H1 (cell line): ENCODE measurements around the gene ANAPC10. TPM values are rescaled to one million over a fixed set of nuclear protein-coding genes. Genes with fewer than 3 reads are reported as not detected.

Experiments used
- CTCF ChIA-PET: fragments of 300-600 bp; sonication (Branson Sonifier 250); formaldehyde crosslinking; loops from one replicate; lab custom pipeline; 2021; ENCODE audit not compliant: partially characterized antibody; lab: Charles Lee
- POLR2A ChIA-PET: fragments of 300-600 bp; sonication (Branson Sonifier 250); formaldehyde crosslinking; loops from one replicate; lab custom pipeline; 2021; ENCODE audit warnings: inconsistent platforms; ENCODE audit not compliant: partially characterized antibody; lab: Charles Lee
- DNase-seq, 2 experiments: peaks; one replicate each; pipeline versions ENCODE4 v3.0.0 to v3.0.0-alpha.2; 2010 to 2022; ENCODE audit warnings: low spot score in 2 of 2, low read depth in 1 of 2, mixed read lengths in 1 of 2
- FAIRE-seq: peaks from 2 replicates; lab custom pipeline; 2011; peaks lifted over from hg19 to GRCh38; lab: Jason Lieb, UNC
- H2AFZ ChIP-seq: 2 replicates; pipeline ENCODE4 v1.8.1; 2012; ENCODE audit warnings: low read length, inconsistent platforms
- H2AK5ac ChIP-seq: 2 replicates; pipeline ENCODE4 v1.6.1; 2013; ENCODE audit warnings: low read depth, low read length
- H2BK120ac ChIP-seq: replicated peaks from 2 replicates; pipeline ENCODE3; 2013; ENCODE audit warnings: low read depth, low read length, inconsistent platforms
- H2BK12ac ChIP-seq: 2 replicates; pipeline ENCODE4 v1.6.1; 2013; ENCODE audit warnings: low read depth, low read length
- H2BK15ac ChIP-seq: 2 replicates; pipeline ENCODE4 v1.6.1; 2013; ENCODE audit warnings: low read length
- H2BK20ac ChIP-seq: 2 replicates; pipeline ENCODE4 v1.6.1; 2013; ENCODE audit warnings: low read length
- H2BK5ac ChIP-seq: 2 replicates; pipeline ENCODE4 v1.6.1; 2013; ENCODE audit warnings: low read depth, low read length
- H3K14ac ChIP-seq: 2 replicates; pipeline ENCODE4 v1.6.1; 2013; ENCODE audit warnings: inconsistent platforms; ENCODE audit not compliant: insufficient read length
- H3K18ac ChIP-seq: 2 replicates; pipeline ENCODE4 v1.6.1; 2013; ENCODE audit warnings: low read length; ENCODE audit errors: extremely low read depth
- H3K23ac ChIP-seq: 2 replicates; pipeline ENCODE4 v1.6.1; 2013; ENCODE audit warnings: inconsistent platforms; ENCODE audit not compliant: insufficient read length
- H3K23me2 ChIP-seq: 2 replicates; pipeline ENCODE4 v1.6.1; 2013; ENCODE audit warnings: low read depth, low read length
- H3K27ac ChIP-seq: 2 replicates; pipeline ENCODE4 v1.6.1; 2011; ENCODE audit warnings: low read depth, low read length, inconsistent platforms
- H3K27me3 ChIP-seq, 4 experiments: replicated peaks in 1 of 4; 1 replicate in 1 of 4; 2 replicates in 3 of 4; pipeline versions ENCODE4 v1.6.1 to v1.8.1; 2011 to 2013; ENCODE audit warnings: low read length in 3 of 4, mild to moderate bottlenecking in 3 of 4, inconsistent platforms in 2 of 4, mixed read lengths in 2 of 4, moderate library complexity in 1 of 4; ENCODE audit not compliant: control insufficient read depth in 3 of 4, insufficient read depth in 3 of 4; ENCODE audit errors: extremely low read depth in 1 of 4
- H3K36me3 ChIP-seq, 4 experiments: 2 replicates each; pipeline versions ENCODE4 v1.6.1 to v1.8.1; 2011 to 2013; ENCODE audit warnings: mild to moderate bottlenecking in 4 of 4, low read length in 3 of 4, moderate library complexity in 2 of 4, control low read depth in 1 of 4, inconsistent platforms in 1 of 4; ENCODE audit not compliant: insufficient read depth in 4 of 4, control insufficient read depth in 2 of 4
- H3K4ac ChIP-seq: replicated peaks from 2 replicates; pipeline ENCODE3; 2013; ENCODE audit warnings: low read length, low read depth, mixed read lengths, inconsistent platforms; ENCODE audit not compliant: insufficient read length
- H3K4me1 ChIP-seq, 4 experiments: replicated peaks in 1 of 4; 1 replicate in 1 of 4; 2 replicates in 3 of 4; pipeline versions ENCODE4 v1.6.1 to v1.8.1; 2011 to 2013; ENCODE audit warnings: low read length in 3 of 4, inconsistent platforms in 2 of 4, mixed read lengths in 1 of 4; ENCODE audit not compliant: insufficient read depth in 4 of 4, control insufficient read depth in 3 of 4
- H3K4me2 ChIP-seq, 2 experiments: 2 replicates each; pipeline versions ENCODE4 v1.6.1 to v1.8.1; 2011 to 2013; ENCODE audit warnings: low read depth in 2 of 2, low read length in 2 of 2, control low read depth in 1 of 2, inconsistent platforms in 1 of 2, mild to moderate bottlenecking in 1 of 2; ENCODE audit not compliant: insufficient read depth in 1 of 2
- H3K4me3 ChIP-seq, 4 experiments: fragments of 200-600, 300-600 bp in 1 of 4; sonication (generic), shearing (Covaris generic), sonication (Bioruptor Twin) in 1 of 4; 2 replicates each; pipeline versions ENCODE4 v1.5.1 to v1.8.1; 2011 to 2016; ENCODE audit warnings: low read length in 4 of 4, low read depth in 3 of 4, control low read depth in 2 of 4, inconsistent platforms in 2 of 4, mild to moderate bottlenecking in 2 of 4, mixed read lengths in 1 of 4, moderate library complexity in 1 of 4; ENCODE audit not compliant: insufficient read depth in 2 of 4; ENCODE audit errors: extremely low read depth in 1 of 4
- H3K56ac ChIP-seq: replicated peaks from 2 replicates; pipeline ENCODE3; 2013; ENCODE audit warnings: low read depth, mild to moderate bottlenecking, mixed read lengths, low read length, inconsistent platforms; ENCODE audit not compliant: insufficient read length
- H3K79me1 ChIP-seq: 2 replicates; pipeline ENCODE4 v1.6.1; 2013; ENCODE audit warnings: low read depth, low read length, control low read depth
- H3K79me2 ChIP-seq, 2 experiments: 2 replicates each; pipeline versions ENCODE4 v1.6.1 to v1.8.1; 2012 to 2013; ENCODE audit warnings: low read length in 2 of 2, mild to moderate bottlenecking in 2 of 2, inconsistent platforms in 1 of 2; ENCODE audit not compliant: insufficient read depth in 2 of 2, control insufficient read depth in 1 of 2
- H3K9ac ChIP-seq, 4 experiments: replicated peaks in 1 of 4; 1 replicate in 1 of 4; 2 replicates in 3 of 4; pipeline versions ENCODE4 v1.6.1 to v1.8.1; 2011 to 2013; ENCODE audit warnings: low read depth in 3 of 4, low read length in 3 of 4, control low read depth in 2 of 4, mild to moderate bottlenecking in 2 of 4, moderate library complexity in 2 of 4, inconsistent platforms in 1 of 4; ENCODE audit errors: extremely low read depth in 1 of 4
- H3K9me3 ChIP-seq, 2 experiments: 2 replicates each; pipeline versions ENCODE4 v1.6.1 to v1.8.1; 2012 to 2013; ENCODE audit warnings: mild to moderate bottlenecking in 2 of 2, moderate library complexity in 2 of 2, control low read depth in 1 of 2, inconsistent platforms in 1 of 2, low read depth in 1 of 2, low read length in 1 of 2, mixed read lengths in 1 of 2; ENCODE audit not compliant: insufficient read depth in 2 of 2
- H4K20me1 ChIP-seq, 2 experiments: replicated peaks in 1 of 2; 2 replicates each; pipeline versions ENCODE3 to v1.8.1; 2011 to 2013; ENCODE audit warnings: inconsistent platforms in 2 of 2, low read length in 2 of 2, mild to moderate bottlenecking in 1 of 2; ENCODE audit not compliant: insufficient read depth in 2 of 2, control insufficient read depth in 1 of 2
- H4K5ac ChIP-seq: 2 replicates; pipeline ENCODE4 v1.6.1; 2013; ENCODE audit warnings: low read length, low read depth, mixed read lengths, inconsistent platforms; ENCODE audit not compliant: insufficient read length
- H4K8ac ChIP-seq: 2 replicates; pipeline ENCODE4 v1.8.0; 2013; ENCODE audit warnings: mild to moderate bottlenecking, moderate library complexity, low read length, inconsistent platforms; ENCODE audit not compliant: insufficient read depth; ENCODE audit errors: extremely low read depth
- H4K91ac ChIP-seq: replicated peaks from 2 replicates; pipeline ENCODE3; 2013; ENCODE audit warnings: low read length, mixed read lengths, inconsistent platforms; ENCODE audit not compliant: insufficient read length
- CEBPB ChIP-seq: IDR thresholded peaks from 2 replicates; pipeline ENCODE4 v1.6.1; 2012; ENCODE audit warnings: low read depth, low read length
- EZH2 ChIP-seq: fragments of 200-600 bp; sonication (generic); IDR thresholded peaks from 2 replicates; pipeline ENCODE4 v1.7.1; 2012; ENCODE audit warnings: low read depth, mild to moderate bottlenecking, moderate library complexity, low read length, inconsistent platforms; ENCODE audit not compliant: severe bottlenecking
- RBBP5 ChIP-seq: IDR thresholded peaks from 2 replicates; pipeline ENCODE4 v1.7.1; 2012; ENCODE audit warnings: low read depth, mild to moderate bottlenecking, inconsistent platforms, low read length, moderate library complexity, borderline replicate concordance
- TCF12 ChIP-seq: IDR thresholded peaks from 2 replicates; pipeline ENCODE4 v1.6.1; 2011; ENCODE audit warnings: low read depth, mild to moderate bottlenecking, low read length
- ZNF274 ChIP-seq: IDR thresholded peaks from 2 replicates; pipeline ENCODE4 v1.7.0; 2012; ENCODE audit warnings: low read length, borderline replicate concordance; ENCODE audit errors: extremely low read depth
- WGBS, 2 experiments: shearing (Covaris generic) in 1 of 2; methylation state at CpG; one replicate each; pipeline versions ENCODE4 v1.1.6 to v1.1.7; 2013 to 2015; ENCODE audit warnings: low lambda C conversion rate in 2 of 2, mixed read lengths in 2 of 2, inconsistent platforms in 1 of 2, low coverage in 1 of 2, missing lambda C conversion rate in 1 of 2; ENCODE audit not compliant: insufficient replicate concordance in 2 of 2, insufficient coverage in 1 of 2, insufficient read length in 1 of 2; ENCODE audit errors: extremely low coverage in 1 of 2, missing lambda C conversion rate in 1 of 2; 5-methylcytosine and 5-hydroxymethylcytosine counted together
- polyA plus RNA-seq, 7 experiments: library from polyadenylated mRNA; depleted of rRNA in 3 of 7; stranded (reverse) in 5 of 7; unstranded in 2 of 7; fragments of >200 nt in 5 of 7; fragments of 200-250 nt in 2 of 7; gene quantifications; 1 replicate in 5 of 7; 2 replicates in 1 of 7; 4 replicates in 1 of 7; pipeline versions ENCODE4 v1.2.1 to v1.2.3, GENCODE V29; 2011 to 2013; ENCODE audit warnings: missing spikeins in 2 of 7, mixed read lengths in 2 of 7
- total RNA-seq: library from RNA; stranded (reverse); fragmentation: NEBNext Ultra II Directional; extraction: Animal tissue kit (Norgen Biotek cat#: 25700); gene quantifications from 2 replicates; pipeline ENCODE4 v1.2.1, GENCODE V29; 2021

Gene ANAPC10
- total and polyA plus RNA-seq, 2 of the 8 experiments (the other 6 are each of a cell fraction or from before 2014, with no cell fraction given), result 17.6 to 23.3 TPM

DNA sequence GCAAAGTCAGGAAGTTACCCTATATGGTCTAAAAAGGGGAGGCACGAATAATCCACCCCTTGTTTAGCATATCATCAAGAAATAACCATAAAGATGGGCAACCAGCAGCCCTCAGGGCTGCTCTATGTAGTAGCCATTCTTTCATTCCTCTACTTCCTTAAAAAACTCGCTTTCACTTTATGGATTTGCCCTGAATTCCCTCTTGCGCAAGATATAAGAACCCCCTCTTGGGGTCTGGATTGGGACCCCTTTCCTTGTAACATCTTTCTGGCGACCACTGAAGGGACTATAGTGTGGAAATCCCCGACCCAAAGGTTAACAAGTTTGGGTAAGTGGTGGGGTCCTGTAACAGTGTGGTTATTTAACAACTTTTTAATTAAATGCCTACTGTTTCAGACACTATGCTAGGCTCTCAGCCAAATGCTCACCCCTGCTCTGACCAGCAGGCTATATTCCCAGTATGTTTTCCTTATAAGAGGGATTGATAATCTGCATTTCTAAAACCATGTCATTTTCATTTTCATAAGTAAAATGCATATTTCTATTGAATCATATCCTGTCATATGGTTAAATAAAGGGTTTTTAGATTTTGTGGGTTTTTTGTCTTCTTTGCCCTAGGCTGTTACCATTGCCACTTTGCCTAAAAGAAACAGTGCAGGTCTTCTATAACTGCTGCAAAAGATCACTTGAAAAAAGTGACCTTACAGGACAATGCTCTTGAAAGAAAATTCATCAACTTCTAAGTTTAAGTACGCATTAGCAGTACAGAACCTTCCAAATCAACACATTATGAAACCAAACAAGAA lies 41.5 kb downstream of the ANAPC10 start:
- Histone ChIP-seq H3K79me1 (no peaks in the 10 kb centered on the region), H4K20me1 (peaks cover 0 to 2% of the 10 kb centered on the region in 2 experiments)
- TF ChIP-seq RBBP5 (no peak), TCF12 (no peak), EZH2 (no peak), ZNF274 (no peak), CEBPB (0 out of 2 replicates have a peak, but pooled peaks have one; percentile 21)
- TF ChIP-seq, all 59 proteins: peak for 1
- Histone ChIP-seq H3K18ac (no peak overlapping the region), H3K36me3 (no peaks in the 10 kb centered on the region), H3K23ac (no peak overlapping the region), H3K56ac (no peak overlapping the region), H3K4me1 (no peaks in the 10 kb centered on the region), H3K9me3 (no peaks in the 10 kb centered on the region), H3K4me3 (no peak overlapping the region), H2BK12ac (no peak overlapping the region), H2AFZ (no peak overlapping the region), H3K14ac (no peak overlapping the region), H3K4ac (no peak overlapping the region), H3K9ac (no peak overlapping the region), H4K8ac (no peak overlapping the region), H3K4me2 (no peak overlapping the region), H2AK5ac (no peak overlapping the region), H3K23me2 (peaks cover 2% of the 10 kb centered on the region; the same call in 1 of the 2 replicates), H2BK120ac (no peak overlapping the region), H4K91ac (no peak overlapping the region), H2BK15ac (no peak overlapping the region), H3K27ac (no peak overlapping the region), H3K27me3 (no peaks in the 10 kb centered on the region), H2BK20ac (no peak overlapping the region), H3K79me2 (0 out of 4 replicates have a peak, but pooled peaks cover 0 to 2% of the 10 kb centered on the region in 2 experiments), H2BK5ac (no peak overlapping the region), H4K5ac (no peak overlapping the region)
- FAIRE-seq (no peak), DNase-seq (no peak)
- ChIA-PET CTCF (no interaction called here), POLR2A (interaction anchor here (0.6 to 1.0 kb wide), 2 partner anchors 16 to 41 kb away, joined by 3 to 4 read pairs; partner anchors contain the start of genes ABCE1 and ANAPC10)
- WGBS, 2 experiments, result 86% methylated on average over 5 of the region's 6 CpGs; no CpG with 5 or more reads in 1 of the 2 experiments
